Measurements from ENCODE around the gene GABBR1. TPM values are rescaled to one million over a fixed set of nuclear protein-coding genes. Genes with fewer than 3 reads are reported as not detected.

The GABBR1 gene
- total and polyA plus RNA-seq, 2 donors (not counting 1 experiment from before 2014, with no cell fraction given) = 198 to 241 TPM

DNA sequence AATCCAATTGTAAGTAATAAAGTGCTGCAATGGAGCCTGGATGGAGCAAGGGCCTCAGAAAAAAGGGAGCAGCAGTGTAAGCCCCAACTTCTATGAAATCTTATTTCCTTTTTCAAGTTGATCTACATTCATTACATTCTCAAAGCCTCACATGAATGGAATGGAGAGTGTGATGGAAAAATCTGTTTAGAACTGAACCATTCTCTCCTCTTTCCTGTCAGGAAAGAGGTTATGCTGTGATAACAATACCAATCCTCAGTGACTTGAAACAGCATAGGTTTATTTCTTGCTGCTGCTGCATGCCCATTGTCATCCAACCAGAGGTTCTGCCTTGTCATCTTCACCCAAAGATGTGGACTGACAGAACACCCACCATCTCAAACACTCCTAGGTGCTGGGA is 56.9 kb downstream of the GABBR1 start:
- TF ChIP-seq, protein P1, sequence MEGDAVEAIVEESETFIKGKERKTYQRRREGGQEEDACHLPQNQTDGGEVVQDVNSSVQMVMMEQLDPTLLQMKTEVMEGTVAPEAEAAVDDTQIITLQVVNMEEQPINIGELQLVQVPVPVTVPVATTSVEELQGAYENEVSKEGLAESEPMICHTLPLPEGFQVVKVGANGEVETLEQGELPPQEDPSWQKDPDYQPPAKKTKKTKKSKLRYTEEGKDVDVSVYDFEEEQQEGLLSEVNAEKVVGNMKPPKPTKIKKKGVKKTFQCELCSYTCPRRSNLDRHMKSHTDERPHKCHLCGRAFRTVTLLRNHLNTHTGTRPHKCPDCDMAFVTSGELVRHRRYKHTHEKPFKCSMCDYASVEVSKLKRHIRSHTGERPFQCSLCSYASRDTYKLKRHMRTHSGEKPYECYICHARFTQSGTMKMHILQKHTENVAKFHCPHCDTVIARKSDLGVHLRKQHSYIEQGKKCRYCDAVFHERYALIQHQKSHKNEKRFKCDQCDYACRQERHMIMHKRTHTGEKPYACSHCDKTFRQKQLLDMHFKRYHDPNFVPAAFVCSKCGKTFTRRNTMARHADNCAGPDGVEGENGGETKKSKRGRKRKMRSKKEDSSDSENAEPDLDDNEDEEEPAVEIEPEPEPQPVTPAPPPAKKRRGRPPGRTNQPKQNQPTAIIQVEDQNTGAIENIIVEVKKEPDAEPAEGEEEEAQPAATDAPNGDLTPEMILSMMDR (IDR thresholded peaks at IDR 0.05) = no peak
- no peak for TF ChIP-seq EZH2 (IDR thresholded peaks at IDR 0.05; ENCODE audit: borderline replicate concordance, insufficient read depth, low read depth, low read length, poor library complexity, severe bottlenecking)
- H3K9ac ChIP-seq (ENCODE audit: low read length) = no peak overlapping the region
- Mint-ChIP-seq H3K27me3 (peaks cover 62% of the 10 kb centered on the region), H3K27ac (no peak overlapping the region), H3K4me1 (no peaks in the 10 kb centered on the region), H3K9me3 (ENCODE audit: insufficient read depth) (no peaks in the 10 kb centered on the region), H3K4me3 (no peak overlapping the region)
- ATAC-seq (ENCODE audit: low read depth) = no peak
- intact Hi-C loops (cut with micrococcal nuclease) = no loop called here
- CTCF ChIA-PET = no interaction called here
- peaks cover 0 to 45% (median 16%) of the 10 kb centered on the region in 4 experiments for H3K27me3 ChIP-seq (replicated peaks in 1 of 4; ENCODE audit: control extremely low read depth in 1 of 4, control insufficient read depth in 3 of 4, insufficient read depth in 4 of 4, low read length in 3 of 4)
- POLR2A ChIA-PET = no interaction called here
- no peaks in the 10 kb centered on the region for H3K4me1 ChIP-seq (ENCODE audit: control insufficient read depth in 2 of 2, insufficient read depth in 2 of 2, low read length in 2 of 2)
- H4K20me1 ChIP-seq (ENCODE audit: control insufficient read depth, insufficient read depth, low read length, poor library complexity, severe bottlenecking) = no peaks in the 10 kb centered on the region
- no peak overlapping the region for H3K27ac ChIP-seq (ENCODE audit: low read length in 2 of 2)
- H3K4me2 ChIP-seq (replicated peaks; ENCODE audit: low read depth, low read length, poor library complexity, severe bottlenecking) = no peak overlapping the region
- H3K36me3 ChIP-seq (replicated peaks in 1 of 2; ENCODE audit: control extremely low read depth in 1 of 2, control insufficient read depth in 1 of 2, extremely low read depth in 1 of 2, insufficient read depth in 2 of 2, low read length in 1 of 2) = no peaks in the 10 kb centered on the region
- no peak overlapping the region for H3K4me3 ChIP-seq (ENCODE audit: control extremely low read depth in 1 of 5, extremely low read depth in 1 of 5, insufficient read depth in 1 of 5, low read depth in 2 of 5, low read length in 4 of 5)
- no peaks in the 10 kb centered on the region for H3K9me3 ChIP-seq (ENCODE audit: control extremely low read depth in 1 of 3, control insufficient read depth in 2 of 3, insufficient read depth in 1 of 3, low read length in 2 of 3)
- H3K79me2 ChIP-seq (ENCODE audit: control insufficient read depth, insufficient read depth, low read length) = no peaks in the 10 kb centered on the region
- H2AFZ ChIP-seq (ENCODE audit: insufficient read depth, low read depth, low read length, poor library complexity, severe bottlenecking) = no peak overlapping the region
- DNase-seq = no peak

DNA sequence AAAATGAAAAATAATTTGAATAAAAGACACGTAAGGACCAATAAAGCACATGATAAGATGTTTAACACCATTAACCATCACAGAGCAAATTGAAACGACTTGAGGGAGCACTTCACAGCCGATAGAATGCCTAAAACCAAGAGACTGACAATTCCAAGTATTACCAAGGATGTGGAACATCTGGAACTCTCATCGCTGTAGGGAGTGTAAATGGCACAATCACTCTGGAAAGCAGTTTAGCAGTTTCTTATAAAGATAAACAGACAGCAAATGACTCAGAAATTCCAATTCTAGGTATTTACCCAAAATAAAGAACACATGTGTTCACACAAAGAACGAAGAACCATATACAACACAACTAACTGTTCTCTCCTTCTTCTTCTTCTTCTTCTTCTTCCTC is 65.0 kb downstream of the GABBR1 start:
- H3K36me3 ChIP-seq (replicated peaks in 1 of 2; ENCODE audit: control extremely low read depth in 1 of 2, control insufficient read depth in 1 of 2, extremely low read depth in 1 of 2, insufficient read depth in 2 of 2, low read length in 1 of 2) = no peaks in the 10 kb centered on the region
- no peak overlapping the region for H3K4me3 Mint-ChIP-seq
- H3K4me3 ChIP-seq (ENCODE audit: control extremely low read depth in 1 of 5, extremely low read depth in 1 of 5, insufficient read depth in 1 of 5, low read depth in 2 of 5, low read length in 4 of 5) = no peak overlapping the region
- TF ChIP-seq, protein P1 (IDR thresholded peaks at IDR 0.05) = no peak
- no peak for TF ChIP-seq EZH2 (IDR thresholded peaks at IDR 0.05; ENCODE audit: borderline replicate concordance, insufficient read depth, low read depth, low read length, poor library complexity, severe bottlenecking)
- POLR2A ChIA-PET = no interaction called here
- H3K79me2 ChIP-seq (ENCODE audit: control insufficient read depth, insufficient read depth, low read length) = no peaks in the 10 kb centered on the region
- ATAC-seq (ENCODE audit: low read depth) = no peak
- no peak overlapping the region for H3K4me2 ChIP-seq (replicated peaks; ENCODE audit: low read depth, low read length, poor library complexity, severe bottlenecking)
- H3K9me3 Mint-ChIP-seq (ENCODE audit: insufficient read depth) = no peaks in the 10 kb centered on the region
- peaks cover 9 to 10% of the 10 kb centered on the region in 2 donors for H3K4me1 ChIP-seq (ENCODE audit: control insufficient read depth in 2 of 2, insufficient read depth in 2 of 2, low read length in 2 of 2)
- intact Hi-C loops (cut with micrococcal nuclease) = no loop called here
- no peak overlapping the region for H3K27ac Mint-ChIP-seq
- WGBS (ENCODE audit: insufficient coverage) = 91% methylated on average over 1 of the region's 5 CpGs
- no peaks in the 10 kb centered on the region for H3K9me3 ChIP-seq (ENCODE audit: control extremely low read depth in 1 of 3, control insufficient read depth in 2 of 3, insufficient read depth in 1 of 3, low read length in 2 of 3)
- no peaks in the 10 kb centered on the region for H4K20me1 ChIP-seq (ENCODE audit: control insufficient read depth, insufficient read depth, low read length, poor library complexity, severe bottlenecking)
- no peak overlapping the region for H3K27ac ChIP-seq (ENCODE audit: low read length in 2 of 2)
- no peak overlapping the region for H2AFZ ChIP-seq (ENCODE audit: insufficient read depth, low read depth, low read length, poor library complexity, severe bottlenecking)
- no peak for DNase-seq
- H3K27me3 Mint-ChIP-seq = peaks cover 20% of the 10 kb centered on the region
- CTCF ChIA-PET = no interaction called here
- peaks cover 12% of the 10 kb centered on the region for H3K4me1 Mint-ChIP-seq
- H3K9ac ChIP-seq (ENCODE audit: low read length) = no peak overlapping the region
- peaks cover 0 to 10% (median 2%) of the 10 kb centered on the region in 4 experiments for H3K27me3 ChIP-seq (replicated peaks in 1 of 4; ENCODE audit: control extremely low read depth in 1 of 4, control insufficient read depth in 3 of 4, insufficient read depth in 4 of 4, low read length in 3 of 4)
